DOHH2 (cell line): ENCODE data around the gene HAND1.
A peak's percentile ranks its signal among the peaks of the same experiment; 100 is the strongest.

Experiments
- H3F3A ChIP-seq: fragments of 200-600 bp; sonication (generic), shearing (Covaris generic); 2 replicates; pipeline ENCODE4 v1.6.0; 2016; ENCODE audit warnings: antibody characterized with exemption, mild to moderate bottlenecking; ENCODE audit not compliant: control insufficient read depth, insufficient read depth
- H3K27ac ChIP-seq: fragments of 200-600 bp; sonication (generic); 2 replicates; pipeline ENCODE4 v1.5.1; 2014; ENCODE audit warnings: low read depth, mild to moderate bottlenecking, low read length, moderate library complexity
- H3K27me3 ChIP-seq: fragments of 200-600 bp; sonication (generic); 2 replicates; pipeline ENCODE4 v1.6.1; 2014; ENCODE audit warnings: mild to moderate bottlenecking, low read length, mixed read lengths; ENCODE audit not compliant: control insufficient read depth
- H3K36me3 ChIP-seq: fragments of 200-600 bp; sonication (generic); 2 replicates; pipeline ENCODE4 v1.6.1; 2014; ENCODE audit warnings: mild to moderate bottlenecking, low read length, moderate library complexity, mixed read lengths; ENCODE audit not compliant: control insufficient read depth
- H3K4me1 ChIP-seq: fragments of 200-600 bp; sonication (generic); 2 replicates; pipeline ENCODE4 v1.6.1; 2014; ENCODE audit warnings: mild to moderate bottlenecking, low read length, mixed read lengths; ENCODE audit not compliant: control insufficient read depth
- H3K4me2 ChIP-seq: fragments of 200-600 bp; sonication (generic); 2 replicates; pipeline ENCODE4 v1.6.0; 2014; ENCODE audit warnings: mild to moderate bottlenecking, low read length, moderate library complexity
- H3K4me3 ChIP-seq: fragments of 200-600 bp; sonication (generic); 2 replicates; pipeline ENCODE4 v1.5.1; 2014; ENCODE audit warnings: mild to moderate bottlenecking, low read length, mixed read lengths
- H3K79me2 ChIP-seq: fragments of 200-600 bp; sonication (generic); 2 replicates; pipeline ENCODE4 v1.6.1; 2014; ENCODE audit warnings: mild to moderate bottlenecking, low read length, mixed read lengths; ENCODE audit not compliant: control insufficient read depth
- H3K9me2 ChIP-seq: fragments of 200-600 bp; sonication (generic); replicated peaks from 2 replicates; pipeline ENCODE4 v1.6.1; 2014; ENCODE audit warnings: mild to moderate bottlenecking, low read length, mixed read lengths; ENCODE audit not compliant: control insufficient read depth
- H3K9me3 ChIP-seq: fragments of 200-600 bp; sonication (generic); 2 replicates; pipeline ENCODE4 v1.6.1; 2014; ENCODE audit warnings: antibody characterized with exemption, low read length, mixed read lengths; ENCODE audit not compliant: control insufficient read depth, insufficient read depth
- H4K20me1 ChIP-seq: fragments of 200-600 bp; sonication (generic); 2 replicates; pipeline ENCODE4 v1.6.0; 2014; ENCODE audit warnings: low read depth, mild to moderate bottlenecking, antibody characterized with exemption, low read length, moderate library complexity; ENCODE audit not compliant: control insufficient read depth, insufficient read depth
- EZH2phosphoT487 ChIP-seq: fragments of 200-600 bp; sonication (generic); IDR thresholded peaks from 2 replicates; pipeline ENCODE4 v1.6.1; 2017; ENCODE audit warnings: borderline replicate concordance, mild to moderate bottlenecking, antibody characterized with exemption, low read length, moderate library complexity, mixed read lengths
- TF ChIP-seq, protein P1 (sequence below): fragments of 200-600 bp; sonication (generic); IDR thresholded peaks from one replicate; pipeline ENCODE4 v1.5.1; 2014; ENCODE audit warnings: antibody characterized with exemption, mild to moderate bottlenecking, low read depth, low read length; ENCODE audit not compliant: poor library complexity, severe bottlenecking

HAND1 gene

DNA sequence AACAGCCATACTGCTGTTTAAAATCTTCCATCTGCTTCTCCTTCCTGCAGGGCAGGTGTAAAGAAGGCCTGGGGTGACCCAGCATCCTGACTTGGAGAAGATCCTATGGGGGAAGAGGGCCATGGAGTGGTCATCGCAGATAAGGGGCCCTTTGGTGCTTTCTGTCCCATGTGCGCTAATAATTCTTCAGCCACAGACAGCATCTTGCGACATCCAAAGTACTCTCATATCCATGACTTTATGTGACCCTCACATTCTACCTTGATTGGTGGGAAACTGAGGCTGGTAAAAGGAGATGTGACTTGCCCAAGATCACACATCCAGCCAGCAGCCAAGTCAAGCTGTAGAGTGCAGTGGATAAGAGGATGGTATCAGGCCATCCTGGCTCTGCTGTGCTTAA, 44.3 kb upstream of the HAND1 start:
- TF ChIP-seq, protein P1, sequence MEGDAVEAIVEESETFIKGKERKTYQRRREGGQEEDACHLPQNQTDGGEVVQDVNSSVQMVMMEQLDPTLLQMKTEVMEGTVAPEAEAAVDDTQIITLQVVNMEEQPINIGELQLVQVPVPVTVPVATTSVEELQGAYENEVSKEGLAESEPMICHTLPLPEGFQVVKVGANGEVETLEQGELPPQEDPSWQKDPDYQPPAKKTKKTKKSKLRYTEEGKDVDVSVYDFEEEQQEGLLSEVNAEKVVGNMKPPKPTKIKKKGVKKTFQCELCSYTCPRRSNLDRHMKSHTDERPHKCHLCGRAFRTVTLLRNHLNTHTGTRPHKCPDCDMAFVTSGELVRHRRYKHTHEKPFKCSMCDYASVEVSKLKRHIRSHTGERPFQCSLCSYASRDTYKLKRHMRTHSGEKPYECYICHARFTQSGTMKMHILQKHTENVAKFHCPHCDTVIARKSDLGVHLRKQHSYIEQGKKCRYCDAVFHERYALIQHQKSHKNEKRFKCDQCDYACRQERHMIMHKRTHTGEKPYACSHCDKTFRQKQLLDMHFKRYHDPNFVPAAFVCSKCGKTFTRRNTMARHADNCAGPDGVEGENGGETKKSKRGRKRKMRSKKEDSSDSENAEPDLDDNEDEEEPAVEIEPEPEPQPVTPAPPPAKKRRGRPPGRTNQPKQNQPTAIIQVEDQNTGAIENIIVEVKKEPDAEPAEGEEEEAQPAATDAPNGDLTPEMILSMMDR = no peak
- TF ChIP-seq EZH2phosphoT487 = no peak
- H3K79me2 ChIP-seq = no peaks in the 10 kb centered on the region
- H3F3A ChIP-seq = no peaks in the 10 kb centered on the region
- no peaks in the 10 kb centered on the region for H4K20me1 ChIP-seq
- H3K4me1 ChIP-seq = no peaks in the 10 kb centered on the region
- H3K27ac ChIP-seq = no peak overlapping the region
- no peaks in the 10 kb centered on the region for H3K27me3 ChIP-seq
- H3K9me2 ChIP-seq = no peaks in the 10 kb centered on the region
- H3K4me3 ChIP-seq = no peak overlapping the region
- H3K36me3 ChIP-seq = no peaks in the 10 kb centered on the region
- no peak overlapping the region for H3K4me2 ChIP-seq
- H3K9me3 ChIP-seq = no peaks in the 10 kb centered on the region

DNA sequence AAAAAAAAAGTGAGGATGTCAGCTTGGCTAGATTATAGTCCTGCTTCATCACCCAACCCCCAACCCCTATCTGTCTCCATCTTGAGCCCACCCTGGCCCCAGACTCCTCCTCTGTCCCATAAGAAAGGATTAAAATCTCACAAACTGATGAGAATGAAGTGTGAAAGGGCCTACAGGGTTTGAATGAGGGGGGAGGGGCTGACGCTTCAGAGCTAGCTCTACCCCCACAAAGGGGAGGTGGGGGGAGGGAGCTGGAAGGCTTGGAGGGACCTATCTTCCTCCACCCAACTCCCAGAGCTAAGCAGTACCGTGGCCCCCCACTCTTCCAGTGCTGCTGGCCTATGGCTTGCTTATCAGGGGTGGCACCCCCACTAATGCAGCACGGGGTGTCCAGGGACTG, 43.7 kb upstream of the HAND1 start:
- Histone ChIP-seq H3F3A (no peaks in the 10 kb centered on the region), H3K27ac (no peak overlapping the region), H3K79me2 (no peaks in the 10 kb centered on the region), H3K27me3 (no peaks in the 10 kb centered on the region), H4K20me1 (no peaks in the 10 kb centered on the region), H3K9me2 (no peaks in the 10 kb centered on the region), H3K4me2 (no peak overlapping the region), H3K9me3 (no peaks in the 10 kb centered on the region), H3K4me3 (no peak overlapping the region), H3K4me1 (no peaks in the 10 kb centered on the region), H3K36me3 (no peaks in the 10 kb centered on the region)
- TF ChIP-seq, protein P1 = no peak
- TF ChIP-seq EZH2phosphoT487 = no peak

DNA sequence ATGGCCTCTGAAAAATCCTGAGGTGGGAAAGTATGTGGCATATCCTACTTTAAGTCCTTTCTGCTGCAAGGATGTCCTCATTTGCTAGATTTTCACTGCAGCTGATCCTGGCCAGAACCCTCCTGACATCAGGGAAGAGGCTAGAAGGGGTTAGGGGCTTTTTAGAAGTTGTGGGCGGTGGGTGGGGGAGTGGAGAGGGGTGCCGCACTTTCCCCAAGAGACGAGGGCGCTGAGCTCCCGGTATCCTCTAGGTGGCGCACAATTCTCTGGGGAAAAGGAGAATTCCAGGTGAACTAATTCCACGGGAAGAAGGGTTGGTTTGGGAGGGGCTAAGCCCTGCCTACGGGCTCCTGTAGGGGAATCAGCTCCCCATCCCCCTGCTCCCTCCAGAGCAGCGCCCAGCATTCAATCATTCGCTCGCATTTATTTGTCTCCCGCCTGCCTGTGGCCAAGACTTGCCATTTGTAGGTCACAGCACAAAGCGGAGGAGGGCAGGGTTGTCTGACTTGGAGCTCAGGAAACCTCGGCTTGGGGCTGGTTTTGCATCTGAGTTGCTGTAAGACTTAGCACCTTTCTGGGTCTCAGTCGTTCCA, 42.9 kb upstream of the HAND1 start:
- Histone ChIP-seq H3K4me2 (no peak overlapping the region), H3K9me3 (no peaks in the 10 kb centered on the region), H3K27ac (no peak overlapping the region)

More for the DNA sequence above, 42.9 kb upstream of the HAND1 start:
- Histone ChIP-seq H3K27me3 (no peaks in the 10 kb centered on the region), H3K79me2 (no peaks in the 10 kb centered on the region), H3F3A (no peaks in the 10 kb centered on the region), H3K4me3 (no peak overlapping the region), H3K4me1 (no peaks in the 10 kb centered on the region), H4K20me1 (no peaks in the 10 kb centered on the region), H3K9me2 (no peaks in the 10 kb centered on the region), H3K36me3 (no peaks in the 10 kb centered on the region)
- TF ChIP-seq, protein P1 = peak; percentile 97
- TF ChIP-seq EZH2phosphoT487 = no peak
